Motor neuron (in vitro differentiated cells): ENCODE data around the gene EIF4EBP2. TPM values are rescaled to one million over a fixed set of nuclear protein-coding genes. Genes with fewer than 3 reads are reported as not detected.

Experiments used
- ATAC-seq, 8 experiments: fragments of 200-7000 bp; cut with Tn5 transposase; replicated peaks in 6 of 8; 2 replicates each; pipeline ENCODE4 v1.8.0; 2021; ENCODE audit warnings: mild to moderate bottlenecking in 8 of 8, moderate library complexity in 8 of 8
- H3K27ac ChIP-seq, 2 donors: fragments of 250-450 bp; sonication (Bioruptor Pico); 2 replicates each; pipeline ENCODE4 v1.9.0; 2021; ENCODE audit warnings: antibody characterized with exemption in 2 of 2, mild to moderate bottlenecking in 2 of 2, moderate library complexity in 1 of 2
- H3K4me1 ChIP-seq, 2 donors: fragments of 250-450 bp; sonication (Bioruptor Pico); replicated peaks in 1 of 2; 2 replicates each; pipeline ENCODE4 v1.6.1; 2021; ENCODE audit warnings: antibody characterized with exemption in 2 of 2, mild to moderate bottlenecking in 2 of 2, moderate library complexity in 1 of 2
- H3K4me3 ChIP-seq, 5 donors: fragments of 250-450 bp; sonication (Bioruptor Pico); 2 replicates each; pipeline ENCODE4 v1.9.0; 2021; ENCODE audit warnings: antibody characterized with exemption in 5 of 5, mild to moderate bottlenecking in 5 of 5, moderate library complexity in 4 of 5
- WGBS, 10 experiments: fragments of 450-650 bp; shearing (Covaris generic); methylation state at CpG; one replicate each; pipeline ENCODE4 v1.0.0; 2022; 5-methylcytosine and 5-hydroxymethylcytosine counted together
- in situ Hi-C, 9 experiments: fragments of 400-800 bp; cut with MboI; loops; one replicate each; pipeline ENCODE4 v1.15.0; 2021; ENCODE audit warnings: low sequenced_read_pairs in 9 of 9, low pct_unique_long_range_greater_than_20kb in 2 of 9; ENCODE audit not compliant: unreplicated experiment in 9 of 9
- total RNA-seq, 8 experiments: library from RNA; unstranded; fragments of 300-600 nt; gene quantifications; 2 replicates each; pipeline versions ENCODE4 v1.2.3 to v1.2.4, GENCODE V29; 2022

Gene EIF4EBP2
- total RNA-seq, 8 experiments from 2014 or later, result 34.3 to 80.5 (median 42.3) TPM

GRCh38 chr10:70461397-70462348 is 57.7 kb downstream of the EIF4EBP2 start:
- 0 to 100% (median 43%) methylated on average over 1 to 11 of the region's 13 CpGs; no CpG with 5 or more reads in 1 of the 10 experiments for WGBS, 10 experiments
- peak; percentile 41 to 75 (median 52) for ATAC-seq
- H3K27ac ChIP-seq, result no peak overlapping the region
- H3K4me1 ChIP-seq, result peaks cover 3 to 10% of the 10 kb centered on the region in 2 donors
- no peak overlapping the region for H3K4me3 ChIP-seq
- in situ Hi-C loops, result loop anchor here in 1 of 9 experiments (10.0 kb wide), 1 partner anchor 73 kb away; no protein-coding TSS in a partner anchor

- in situ Hi-C loops, result loop anchor here in 1 of 9 experiments (10.0 kb wide), 1 partner anchor 72 kb away; no protein-coding TSS in a partner anchor
- ATAC-seq, result peak in 5 of 8 experiments; percentile 5 to 63 (median 22)
- H3K27ac ChIP-seq, result no peak overlapping the region
Measured at GRCh38 chr10:70462349-70462984, 58.5 kb downstream of the EIF4EBP2 start.

GRCh38 chr10:70465278-70465677 is 61.3 kb downstream of the EIF4EBP2 start:
- WGBS, 10 experiments, result 80 to 100% (median 93%) methylated on average over 1 to 3 of the region's 4 CpGs; no CpG with 5 or more reads in 4 of the 10 experiments
- Histone ChIP-seq H3K27ac (no peak overlapping the region), H3K4me1 (peaks cover 0 to 10% of the 10 kb centered on the region in 2 donors), H3K4me3 (no peak overlapping the region)
- ATAC-seq, result no peak
- in situ Hi-C loops, result loop anchor here in 1 of 9 experiments (10.0 kb wide), 1 partner anchor 70 kb away; no protein-coding TSS in a partner anchor

More at GRCh38 chr10:70462349-70462984, 58.5 kb downstream of the EIF4EBP2 start:
- peaks cover 3 to 10% of the 10 kb centered on the region in 2 donors for H3K4me1 ChIP-seq
- WGBS, 10 experiments, result 17 to 83% (median 75%) methylated on average over 1 to 3 of the region's 4 CpGs; no CpG with 5 or more reads in 6 of the 10 experiments
- H3K4me3 ChIP-seq, result no peak overlapping the region

- H3K4me1 ChIP-seq, result peaks cover 0 to 10% of the 10 kb centered on the region in 2 donors
- 50 to 100% (median 80%) methylated on average over 1 to 2 of the region's 2 CpGs; no CpG with 5 or more reads in 7 of the 10 experiments for WGBS, 10 experiments
- in situ Hi-C loops, result loop anchor here in 1 of 9 experiments (10.0 kb wide), 1 partner anchor 69 kb away; no protein-coding TSS in a partner anchor
- no peak overlapping the region for H3K4me3 ChIP-seq
- no peak overlapping the region for H3K27ac ChIP-seq
- no peak for ATAC-seq
Measured at GRCh38 chr10:70465832-70466231, 61.9 kb downstream of the EIF4EBP2 start.

GRCh38 chr10:70466951-70467350 is 63.0 kb downstream of the EIF4EBP2 start:
- 70 to 100% methylated on average over 2 of the region's 3 CpGs; no CpG with 5 or more reads in 8 of the 10 experiments for WGBS, 10 experiments
- in situ Hi-C loops, result loop anchor here in 1 of 9 experiments (10.0 kb wide), 1 partner anchor 68 kb away; no protein-coding TSS in a partner anchor

GRCh38 chr10:70472799-70473454 is 69.0 kb downstream of the EIF4EBP2 start:
- in situ Hi-C loops, result no loop called here
- peaks cover 0 to 15% of the 10 kb centered on the region in 2 donors for H3K4me1 ChIP-seq
- no peak overlapping the region for H3K4me3 ChIP-seq
- WGBS, 10 experiments, result 40 to 78% (median 67%) methylated on average over 1 to 4 of the region's 8 CpGs; no CpG with 5 or more reads in 7 of the 10 experiments
- ATAC-seq, result peak in 3 of 8 experiments; percentile 24 to 59 (median 25)
- H3K27ac ChIP-seq, result no peak overlapping the region

More at GRCh38 chr10:70466951-70467350, 63.0 kb downstream of the EIF4EBP2 start:
- no peak overlapping the region for H3K4me3 ChIP-seq
- H3K4me1 ChIP-seq, result peaks cover 0 to 10% of the 10 kb centered on the region in 2 donors
- ATAC-seq, result no peak
- H3K27ac ChIP-seq, result no peak overlapping the region

- ATAC-seq, result peak in 3 of 8 experiments; percentile 2 to 12 (median 5)
- H3K27ac ChIP-seq, result no peak overlapping the region
- no peak overlapping the region for H3K4me3 ChIP-seq
- WGBS, 10 experiments, result 80 to 100% (median 100%) methylated on average over 1 to 2 of the region's 2 CpGs; no CpG with 5 or more reads in 5 of the 10 experiments
- in situ Hi-C loops, result no loop called here
- peaks cover 2 to 11% of the 10 kb centered on the region in 2 donors for H3K4me1 ChIP-seq
Measured at GRCh38 chr10:70474780-70475179, 70.8 kb downstream of the EIF4EBP2 start.

GRCh38 chr10:70475661-70476060 is 71.7 kb downstream of the EIF4EBP2 start:
- ATAC-seq, result no peak
- Histone ChIP-seq H3K4me3 (no peak overlapping the region), H3K27ac (no peak overlapping the region), H3K4me1 (peaks cover 2 to 13% of the 10 kb centered on the region in 2 donors)
- in situ Hi-C loops, result no loop called here
- WGBS, 10 experiments, result 50 to 100% (median 87%) methylated on average over 1 to 4 of the region's 8 CpGs; no CpG with 5 or more reads in 5 of the 10 experiments

- in situ Hi-C loops, result no loop called here
- Histone ChIP-seq H3K4me1 (peaks cover 2 to 13% of the 10 kb centered on the region in 2 donors), H3K4me3 (no peak overlapping the region), H3K27ac (no peak overlapping the region)
- ATAC-seq, result no peak
- WGBS, 10 experiments, result 0 to 96% (median 82%) methylated on average over 1 to 3 of the region's 7 CpGs; no CpG with 5 or more reads in 6 of the 10 experiments
Measured at GRCh38 chr10:70476249-70477035, 72.5 kb downstream of the EIF4EBP2 start.

- Histone ChIP-seq H3K27ac (no peak overlapping the region), H3K4me3 (peak overlapping the region; percentile 43 to 53 (median 46)), H3K4me1 (peaks cover 2 to 13% of the 10 kb centered on the region in 2 donors)
- ATAC-seq, result peak in 6 of 8 experiments; percentile 1 to 52 (median 44)
- 25 to 44% (median 29%) methylated on average over 3 to 12 of the region's 27 CpGs; no CpG with 5 or more reads in 6 of the 10 experiments for WGBS, 10 experiments
- in situ Hi-C loops, result no loop called here
Measured at GRCh38 chr10:70477661-70478162, 73.8 kb downstream of the EIF4EBP2 start.
